SK-N-SH (cell line): ENCODE measurements around the gene SRGAP2. TPM values are rescaled to one million over a fixed set of nuclear protein-coding genes. Genes with fewer than 3 reads are reported as not detected.
"Not testable (repeated sequence)": the region's sequence is repeated elsewhere in the genome, so short reads cannot be mapped to it uniquely, and the experiment has no call there.

Experiments
- CTCF ChIA-PET: fragments of 300-600, 350-600 bp; formaldehyde crosslinking; extraction: SDS; loops from one replicate; lab custom pipeline; 2021; lab: Yijun Ruan, JAX
- POLR2A ChIA-PET: fragments of 350-600 bp; sonication (Branson Sonifier 250); formaldehyde crosslinking; extraction: SDS; loops from one replicate; lab custom pipeline; 2020; ENCODE audit warnings: antibody characterized with exemption, inconsistent platforms; lab: Yijun Ruan, JAX
- DNase-seq: peaks from one replicate; pipeline ENCODE4 v3.0.0; 2012
- H2AFZ ChIP-seq: fragments of 200-600 bp; sonication (generic); 2 replicates; pipeline ENCODE4 v1.8.1; 2016; ENCODE audit warnings: antibody characterized with exemption, mild to moderate bottlenecking, low read depth
- H3F3A ChIP-seq: fragments of 200-600 bp; sonication (generic); replicated peaks from 2 replicates; pipeline ENCODE3; 2016; ENCODE audit warnings: antibody characterized with exemption, mild to moderate bottlenecking; ENCODE audit not compliant: insufficient read depth
- H3K27ac ChIP-seq, 2 experiments: fragments of 200-500 bp in 1 of 2; fragments of 200-600 bp in 1 of 2; sonication (Bioruptor generic) in 1 of 2; sonication (generic), shearing (Covaris generic) in 1 of 2; 2 replicates each; pipeline versions ENCODE4 v1.5.1 to v1.6.1; 2014 to 2016; ENCODE audit warnings: low read depth in 2 of 2, inconsistent platforms in 1 of 2, low read length in 1 of 2, mild to moderate bottlenecking in 1 of 2, mixed read lengths in 1 of 2
- H3K27me3 ChIP-seq: fragments of 200-600 bp; sonication (generic), shearing (Covaris generic); 2 replicates; pipeline ENCODE4 v1.6.1; 2016; ENCODE audit warnings: mixed run types; ENCODE audit not compliant: insufficient read depth
- H3K36me3 ChIP-seq, 2 experiments: fragments of 200-500 bp in 1 of 2; fragments of 200-600 bp in 1 of 2; sonication (Bioruptor generic) in 1 of 2; sonication (generic) in 1 of 2; replicated peaks in 1 of 2; 2 replicates each; pipeline versions ENCODE3 to v1.5.1; 2014 to 2016; ENCODE audit warnings: low read length in 1 of 2, mild to moderate bottlenecking in 1 of 2; ENCODE audit not compliant: insufficient read depth in 2 of 2, control insufficient read depth in 1 of 2
- H3K4me1 ChIP-seq, 2 experiments: fragments of 200-500 bp in 1 of 2; fragments of 200-600 bp in 1 of 2; sonication (Bioruptor generic) in 1 of 2; sonication (generic), shearing (Covaris generic) in 1 of 2; 2 replicates each; pipeline versions ENCODE4 v1.5.1 to v1.6.1; 2014 to 2016; ENCODE audit warnings: low read depth in 1 of 2, low read length in 1 of 2, mixed run types in 1 of 2; ENCODE audit not compliant: insufficient read depth in 2 of 2, control insufficient read depth in 1 of 2
- H3K4me2 ChIP-seq: fragments of 200-600 bp; sonication (generic), shearing (Covaris generic); 2 replicates; pipeline ENCODE4 v1.6.1; 2017; ENCODE audit warnings: mixed run types
- H3K4me3 ChIP-seq, 2 experiments: fragments of 200-500 bp in 1 of 2; fragments of 200-600 bp in 1 of 2; sonication (Bioruptor generic) in 1 of 2; sonication (generic), shearing (Covaris generic) in 1 of 2; 2 replicates each; pipeline versions ENCODE4 v1.5.1 to v1.8.1; 2014 to 2016; ENCODE audit warnings: low read depth in 2 of 2, inconsistent platforms in 1 of 2, low read length in 1 of 2, mild to moderate bottlenecking in 1 of 2, mixed read lengths in 1 of 2, moderate library complexity in 1 of 2
- H3K79me2 ChIP-seq: fragments of 200-600 bp; sonication (generic); 2 replicates; pipeline ENCODE4 v1.8.1; 2017; ENCODE audit warnings: mild to moderate bottlenecking; ENCODE audit not compliant: insufficient read depth
- H3K9ac ChIP-seq: fragments of 200-600 bp; sonication (generic); 2 replicates; pipeline ENCODE4 v1.6.1; 2017; ENCODE audit warnings: mixed run types
- H3K9me2 ChIP-seq: fragments of 200-600 bp; sonication (generic); 2 replicates; pipeline ENCODE4 v1.6.1; 2017; ENCODE audit warnings: mixed run types
- H3K9me3 ChIP-seq: fragments of 200-600 bp; sonication (generic); 2 replicates; pipeline ENCODE4 v1.6.1; 2017; ENCODE audit warnings: mixed run types, mild to moderate bottlenecking, moderate library complexity
- H4K20me1 ChIP-seq: fragments of 200-600 bp; sonication (generic); 2 replicates; pipeline ENCODE4 v1.6.1; 2017; ENCODE audit warnings: mild to moderate bottlenecking, mixed run types; ENCODE audit not compliant: insufficient read depth
- WGBS: methylation state at CpG from one replicate; pipeline ENCODE4 v1.1.6; 2017; ENCODE audit warnings: low lambda C conversion rate; 5-methylcytosine and 5-hydroxymethylcytosine counted together
- polyA plus RNA-seq, 3 experiments: library from polyadenylated mRNA; depleted of rRNA; stranded (reverse); fragments of >200 nt; gene quantifications; 2 replicates each; pipeline ENCODE4 v1.2.3, GENCODE V29; 2012

Gene SRGAP2
- polyA plus RNA-seq, 1 of the 3 experiments (the other 2 are of a cell fraction): 18.2 TPM

DNA sequence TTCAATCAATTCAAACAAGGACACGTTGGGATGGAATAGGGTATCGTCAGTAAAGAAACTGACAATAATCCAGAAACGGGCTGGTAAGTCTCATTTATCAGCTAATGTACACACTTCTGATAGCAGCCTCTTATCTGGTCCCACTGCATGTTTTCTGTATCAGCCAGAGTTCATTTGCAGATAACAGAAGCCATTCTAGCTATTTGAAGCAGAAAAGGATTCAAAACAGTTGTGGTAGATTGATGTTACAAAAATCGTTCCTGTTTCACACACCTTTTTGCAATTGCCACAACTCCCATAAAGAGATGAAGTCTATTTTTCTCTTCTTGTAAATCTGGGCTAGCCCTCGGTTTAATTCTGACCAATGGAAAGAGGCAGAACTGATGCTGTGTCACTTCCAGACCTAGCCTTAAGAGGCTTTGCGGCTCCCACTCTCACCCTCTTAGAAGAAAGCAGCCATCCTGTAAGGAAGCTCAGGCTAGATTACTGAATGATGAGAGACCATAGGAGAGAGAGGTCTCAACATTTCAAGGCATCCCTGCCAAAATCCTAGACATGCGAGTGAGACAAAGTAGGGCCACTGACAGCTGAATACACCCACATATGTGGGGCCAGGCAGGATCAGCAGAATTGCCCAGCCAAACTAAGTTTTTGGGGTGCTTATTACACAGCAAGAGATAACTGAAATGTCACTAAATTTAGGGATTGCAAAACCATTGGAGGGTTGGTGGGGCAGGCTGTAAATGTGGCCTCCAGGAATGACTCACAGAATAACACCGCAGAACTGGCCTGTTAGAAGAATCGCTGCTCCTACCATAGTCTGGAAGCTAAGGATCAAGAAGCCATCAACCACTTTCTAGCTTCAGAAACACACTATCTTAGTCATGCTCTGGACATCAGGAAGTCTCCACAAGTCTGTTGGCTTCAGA, 25.0 kb upstream of the SRGAP2 start:
- H2AFZ ChIP-seq, H3K4me3 ChIP-seq, H3K9me3 ChIP-seq, DNase-seq, H3K4me1 ChIP-seq, H3K27me3 ChIP-seq, H3K4me2 ChIP-seq, H3K9me2 ChIP-seq, CTCF ChIA-PET, H3K36me3 ChIP-seq, H3K79me2 ChIP-seq, H3K9ac ChIP-seq, POLR2A ChIA-PET, H4K20me1 ChIP-seq, H3F3A ChIP-seq: not testable (repeated sequence)
- peak overlapping the region in 1 of 2 experiments; percentile 42; a peak in 2 of 4 replicates for H3K27ac ChIP-seq
- WGBS: 74% methylated on average over 9 of the region's 9 CpGs

DNA sequence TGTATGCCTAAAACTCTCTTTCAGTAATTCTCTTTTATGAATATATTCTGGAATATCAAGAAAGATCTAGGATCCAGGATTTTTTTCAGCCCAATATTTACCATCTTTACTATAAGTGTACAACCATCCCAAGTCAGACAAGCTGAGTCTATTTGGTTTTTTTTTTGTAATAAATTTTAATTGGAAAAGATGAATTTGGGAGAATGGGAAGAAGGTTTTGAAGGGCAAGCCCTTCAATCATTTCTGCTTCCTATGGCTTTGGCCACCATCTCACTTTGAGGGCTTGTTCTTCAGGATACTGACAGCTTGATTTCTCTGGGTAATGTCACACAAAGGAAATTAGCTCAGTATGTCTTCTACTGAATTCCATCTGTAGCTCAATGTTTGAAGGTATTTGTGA, 23.7 kb upstream of the SRGAP2 start:
- CTCF ChIA-PET, H3K9me2 ChIP-seq, DNase-seq, H3K9me3 ChIP-seq, H3K4me3 ChIP-seq, H3K4me1 ChIP-seq, H3K9ac ChIP-seq, H3K79me2 ChIP-seq, POLR2A ChIA-PET, H3K36me3 ChIP-seq, H3K4me2 ChIP-seq, H3K27me3 ChIP-seq, H3F3A ChIP-seq, H2AFZ ChIP-seq, H4K20me1 ChIP-seq, H3K27ac ChIP-seq: not testable (repeated sequence)

DNA sequence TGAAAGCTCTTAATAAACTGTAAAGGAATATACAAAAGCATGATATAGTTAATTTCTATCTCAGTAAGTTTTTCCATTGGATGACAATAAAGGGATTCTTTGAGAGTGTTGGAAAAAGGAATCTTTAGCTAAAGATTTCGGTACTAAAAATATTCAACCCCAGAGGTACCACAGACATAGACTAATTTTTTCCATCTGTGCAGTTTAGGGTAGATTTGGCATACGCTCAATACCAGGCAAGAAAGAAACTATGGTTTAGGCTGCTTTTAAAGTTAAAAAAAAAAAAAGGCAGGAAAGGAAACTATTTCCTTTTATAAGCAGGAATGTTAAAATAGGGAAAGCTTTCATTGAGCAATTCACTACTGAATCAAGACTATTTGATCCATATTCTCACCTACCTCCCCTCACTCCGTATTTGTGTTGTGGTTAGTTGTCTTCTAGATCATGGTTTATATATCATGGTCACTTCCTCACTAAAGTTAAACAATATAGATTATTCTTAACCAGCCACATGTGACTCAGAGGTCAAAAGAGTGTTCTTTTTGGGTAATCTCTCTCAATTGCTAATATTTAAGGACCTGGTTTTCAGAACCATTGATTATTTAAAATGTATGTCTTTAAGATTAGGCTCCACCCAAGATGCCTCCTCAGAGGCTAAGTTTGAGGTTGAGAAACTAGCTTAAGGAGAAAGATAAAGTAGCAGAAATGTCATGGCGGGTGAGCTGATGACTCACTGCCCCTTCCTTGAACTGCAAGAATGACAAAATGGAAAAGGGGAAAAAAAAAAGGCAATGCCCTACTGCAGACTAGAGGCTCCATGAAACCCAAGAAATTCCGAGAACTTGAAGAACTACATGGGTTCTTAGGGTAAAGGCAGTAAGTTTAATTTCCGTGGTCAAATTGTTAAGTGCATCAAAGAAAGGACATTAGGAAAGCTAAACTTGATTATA, 20.7 kb upstream of the SRGAP2 start:
- H3K4me3 ChIP-seq, H3K9me3 ChIP-seq, H3K9me2 ChIP-seq, H3F3A ChIP-seq, DNase-seq, H3K4me1 ChIP-seq, H3K4me2 ChIP-seq, CTCF ChIA-PET, H2AFZ ChIP-seq, POLR2A ChIA-PET, H3K27me3 ChIP-seq, H3K9ac ChIP-seq, H3K36me3 ChIP-seq, H3K79me2 ChIP-seq, H4K20me1 ChIP-seq: not testable (repeated sequence)
- WGBS: 38% methylated on average over 5 of the region's 6 CpGs
- peak overlapping the region; percentile 65 to 80; a peak in 3 of 4 replicates for H3K27ac ChIP-seq

DNA sequence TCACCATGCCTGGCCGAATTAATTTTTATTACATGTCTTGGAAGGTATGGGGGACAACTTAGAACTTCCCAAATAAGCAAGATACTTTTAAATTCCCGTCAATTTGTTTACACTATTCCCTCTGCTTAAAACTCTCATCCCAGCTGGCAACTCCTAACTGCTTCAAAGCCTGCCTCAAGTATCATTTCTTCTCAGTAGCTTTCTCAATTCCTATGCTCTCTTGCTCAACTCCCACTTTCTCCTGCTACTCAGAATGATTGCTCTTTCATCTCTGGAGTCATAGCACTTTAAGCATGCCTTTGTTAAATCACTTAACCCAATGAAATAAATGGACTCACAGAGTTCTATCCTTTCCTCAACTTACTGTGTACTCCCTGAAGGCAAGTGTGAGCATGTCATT, 19.6 kb upstream of the SRGAP2 start:
- H3F3A ChIP-seq, H3K9ac ChIP-seq, H3K27ac ChIP-seq, DNase-seq, H2AFZ ChIP-seq, H3K36me3 ChIP-seq, H3K4me3 ChIP-seq, CTCF ChIA-PET, H3K79me2 ChIP-seq, H3K27me3 ChIP-seq, H3K9me3 ChIP-seq, H3K4me1 ChIP-seq, POLR2A ChIA-PET, H3K9me2 ChIP-seq, H4K20me1 ChIP-seq, H3K4me2 ChIP-seq: not testable (repeated sequence)
- 100% methylated on average over 1 of the region's 2 CpGs for WGBS

DNA sequence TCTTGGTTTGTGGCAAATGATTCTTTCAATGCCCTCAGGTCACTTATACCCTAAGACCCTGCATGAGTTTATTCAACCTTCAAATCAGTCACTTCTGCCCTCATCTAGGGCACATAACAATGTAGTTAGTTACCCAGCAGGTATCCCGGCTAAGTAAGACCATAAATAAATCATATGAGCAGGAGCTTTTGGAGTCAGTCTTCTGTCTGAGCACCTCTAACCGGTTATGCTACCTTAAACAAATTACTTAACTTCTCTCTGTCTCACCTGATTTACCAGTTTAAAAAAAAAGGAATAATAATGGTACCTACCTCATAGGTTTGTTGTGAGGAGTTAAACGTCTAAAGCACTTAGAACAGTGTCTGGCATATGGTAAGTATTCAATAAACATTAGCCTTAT, 17.6 kb upstream of the SRGAP2 start:
- CTCF ChIA-PET, H2AFZ ChIP-seq: not testable (repeated sequence)
- no CpG with 5 or more reads among the region's 3 CpGs for WGBS

DNA sequence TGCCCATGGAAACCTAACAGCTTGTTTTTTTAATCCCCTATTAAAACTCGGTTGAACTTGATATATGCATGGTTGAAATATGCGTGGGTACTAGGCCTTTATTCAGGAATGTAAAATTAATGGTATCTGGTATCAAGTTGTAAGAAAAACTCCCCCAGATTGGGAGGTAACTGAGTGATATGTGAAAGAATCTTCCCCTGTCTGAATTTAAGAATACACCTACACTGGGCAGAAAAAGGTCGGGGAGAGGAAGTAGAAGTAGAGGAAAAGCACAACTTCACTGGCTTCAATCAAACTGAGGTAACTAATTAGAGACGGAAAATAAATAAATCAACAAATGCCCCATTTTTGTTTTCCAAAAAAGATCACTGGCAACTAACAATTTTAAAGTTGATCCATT, 16.5 kb upstream of the SRGAP2 start:
- DNase-seq, H3K9ac ChIP-seq, H3K27ac ChIP-seq, H4K20me1 ChIP-seq, H3K4me3 ChIP-seq, CTCF ChIA-PET, H3K36me3 ChIP-seq, H3K9me2 ChIP-seq, POLR2A ChIA-PET, H3K79me2 ChIP-seq, H3F3A ChIP-seq, H3K27me3 ChIP-seq, H3K4me1 ChIP-seq, H3K9me3 ChIP-seq, H2AFZ ChIP-seq, H3K4me2 ChIP-seq: not testable (repeated sequence)
- WGBS: 87% methylated on average over 2 of the region's 4 CpGs

More for the DNA sequence above, 17.6 kb upstream of the SRGAP2 start:
- H3K9me2 ChIP-seq, POLR2A ChIA-PET, H3K4me3 ChIP-seq, H3K36me3 ChIP-seq, H3K9me3 ChIP-seq, H4K20me1 ChIP-seq, H3F3A ChIP-seq, H3K4me2 ChIP-seq, H3K79me2 ChIP-seq, H3K4me1 ChIP-seq, H3K9ac ChIP-seq, H3K27ac ChIP-seq, H3K27me3 ChIP-seq, DNase-seq: not testable (repeated sequence)
